Tibial nerve (tissue), 4 donors: ENCODE results near the gene CAMK1D.

Experiments
- EP300 ChIP-seq, 2 donors: sonication (generic); formaldehyde crosslinking; IDR thresholded peaks; one replicate each; pipeline ENCODE4 v1.6.1; 2017; ENCODE audit warnings: antibody characterized with exemption in 2 of 2, mild to moderate bottlenecking in 1 of 2
- POLR2A ChIP-seq, 2 donors: fragments of 450-650 bp; IDR thresholded peaks; one replicate each; pipeline ENCODE4 v1.6.1; 2017; ENCODE audit warnings: antibody characterized with exemption in 2 of 2, mild to moderate bottlenecking in 2 of 2, moderate library complexity in 2 of 2
- TF ChIP-seq, protein P1 (sequence below), 5 experiments: fragments of 200-600 bp in 3 of 5; fragments of 450-650 bp in 2 of 5; sonication (generic) in 3 of 5; IDR thresholded peaks; one replicate each; pipeline ENCODE4 v1.5.1; 2016 to 2019; ENCODE audit warnings: antibody characterized with exemption in 5 of 5, mild to moderate bottlenecking in 3 of 5, moderate library complexity in 2 of 5

GRCh38 chr10:12609435-12609834 lies 260.1 kb downstream of the CAMK1D start:
- TF ChIP-seq, protein P1, sequence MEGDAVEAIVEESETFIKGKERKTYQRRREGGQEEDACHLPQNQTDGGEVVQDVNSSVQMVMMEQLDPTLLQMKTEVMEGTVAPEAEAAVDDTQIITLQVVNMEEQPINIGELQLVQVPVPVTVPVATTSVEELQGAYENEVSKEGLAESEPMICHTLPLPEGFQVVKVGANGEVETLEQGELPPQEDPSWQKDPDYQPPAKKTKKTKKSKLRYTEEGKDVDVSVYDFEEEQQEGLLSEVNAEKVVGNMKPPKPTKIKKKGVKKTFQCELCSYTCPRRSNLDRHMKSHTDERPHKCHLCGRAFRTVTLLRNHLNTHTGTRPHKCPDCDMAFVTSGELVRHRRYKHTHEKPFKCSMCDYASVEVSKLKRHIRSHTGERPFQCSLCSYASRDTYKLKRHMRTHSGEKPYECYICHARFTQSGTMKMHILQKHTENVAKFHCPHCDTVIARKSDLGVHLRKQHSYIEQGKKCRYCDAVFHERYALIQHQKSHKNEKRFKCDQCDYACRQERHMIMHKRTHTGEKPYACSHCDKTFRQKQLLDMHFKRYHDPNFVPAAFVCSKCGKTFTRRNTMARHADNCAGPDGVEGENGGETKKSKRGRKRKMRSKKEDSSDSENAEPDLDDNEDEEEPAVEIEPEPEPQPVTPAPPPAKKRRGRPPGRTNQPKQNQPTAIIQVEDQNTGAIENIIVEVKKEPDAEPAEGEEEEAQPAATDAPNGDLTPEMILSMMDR (IDR thresholded peaks at IDR 0.05), result no peak
- TF ChIP-seq EP300 (IDR thresholded peaks at IDR 0.05), result no peak
- TF ChIP-seq POLR2A (IDR thresholded peaks at IDR 0.05), result no peak
